Measurements from ENCODE around the gene DCLK1. TPM values are rescaled to one million over a fixed set of nuclear protein-coding genes. Genes with fewer than 3 reads are reported as not detected.

DCLK1 gene
- total and polyA plus RNA-seq, 8 donors: 10.5 to 20.5 (median 12.8) TPM

GRCh38 chr13:36157480-36157879 is 26.3 kb upstream of the DCLK1 start:
- TF ChIP-seq CTCF (IDR thresholded peaks at IDR 0.05): no peak
- ATAC-seq (no peak), DNase-seq (no peak)
- no peaks in the 10 kb centered on the region for H3K9me3 ChIP-seq
- intact Hi-C loops (cut with DNase I): no loop called here
- H3K4me1 ChIP-seq: no peaks in the 10 kb centered on the region
- H3K4me3 ChIP-seq: no peak overlapping the region
- no peak overlapping the region for H3K27ac ChIP-seq
- H3K27me3 ChIP-seq: peaks cover 0 to 23% of the 10 kb centered on the region in 2 donors
- no peaks in the 10 kb centered on the region for H3K36me3 ChIP-seq

- Histone ChIP-seq H3K4me3 (no peak overlapping the region), H3K27me3 (peaks cover 0 to 23% of the 10 kb centered on the region in 2 donors), H3K4me1 (no peaks in the 10 kb centered on the region), H3K27ac (no peak overlapping the region), H3K36me3 (no peaks in the 10 kb centered on the region), H3K9me3 (peaks cover 0 to 2% of the 10 kb centered on the region in 2 donors)
- intact Hi-C loops (cut with DNase I): no loop called here
- no peak for TF ChIP-seq CTCF (IDR thresholded peaks at IDR 0.05)
- DNase-seq (peak in 1 of 4 donors; percentile 70), ATAC-seq (peak; percentile 14)
Observed at GRCh38 chr13:36154567-36155291, 23.5 kb upstream of the DCLK1 start.

DNA sequence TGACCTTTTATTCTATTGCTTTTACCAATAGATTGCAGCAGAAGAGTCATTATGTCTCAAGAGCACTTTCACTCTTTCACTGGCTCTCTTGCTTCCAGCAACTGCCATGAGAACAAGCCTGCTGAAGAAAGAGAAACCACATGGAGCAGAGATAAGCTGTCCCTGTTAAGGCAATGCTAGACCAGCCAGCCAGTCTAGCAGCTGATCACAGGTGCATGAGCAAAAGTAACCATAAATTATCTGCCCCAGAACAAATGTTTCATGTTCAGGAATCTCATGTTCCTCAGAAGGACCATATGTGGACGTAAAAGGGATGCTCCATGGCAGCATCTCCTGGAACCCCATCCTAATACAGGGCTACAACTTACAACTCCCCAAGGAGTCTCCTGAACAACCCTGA is 20.4 kb upstream of the DCLK1 start:
- H3K27ac ChIP-seq: no peak overlapping the region
- intact Hi-C loops (cut with DNase I): no loop called here
- ATAC-seq (no peak), DNase-seq (no peak)
- peaks cover 0 to 3% of the 10 kb centered on the region in 2 donors for H3K9me3 ChIP-seq
- no peak overlapping the region for H3K4me3 ChIP-seq
- H3K27me3 ChIP-seq: peaks cover 0 to 23% of the 10 kb centered on the region in 2 donors
- H3K36me3 ChIP-seq: no peaks in the 10 kb centered on the region
- no peak for TF ChIP-seq CTCF (IDR thresholded peaks at IDR 0.05)
- H3K4me1 ChIP-seq: no peaks in the 10 kb centered on the region

DNA sequence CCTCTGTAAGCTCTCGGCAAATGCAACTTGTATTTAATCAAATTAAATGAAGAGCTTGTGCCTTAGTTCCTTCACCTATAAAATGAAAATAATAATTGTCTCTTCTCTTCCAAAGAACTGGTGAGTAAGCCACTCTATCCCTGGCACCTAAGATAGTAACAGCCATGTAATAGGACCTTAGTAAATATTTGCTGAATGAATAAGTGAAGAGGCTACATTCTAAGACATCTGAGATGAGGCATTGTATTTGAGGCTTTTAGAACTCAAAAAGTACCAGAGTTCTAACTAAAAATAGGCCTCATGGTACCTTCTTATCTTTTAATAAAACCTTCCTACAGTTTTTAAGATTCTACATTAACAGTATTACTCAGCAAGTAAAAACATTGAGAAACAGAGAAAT is 17.3 kb upstream of the DCLK1 start:
- DNase-seq: no peak
- Histone ChIP-seq H3K27me3 (peaks cover 0 to under 1% of the 10 kb centered on the region in 2 donors), H3K4me3 (no peak overlapping the region), H3K27ac (no peak overlapping the region), H3K4me1 (no peaks in the 10 kb centered on the region), H3K36me3 (no peaks in the 10 kb centered on the region), H3K9me3 (peaks cover 0 to 14% of the 10 kb centered on the region in 2 donors)
- ATAC-seq: no peak
- TF ChIP-seq CTCF (IDR thresholded peaks at IDR 0.05): no peak
- intact Hi-C loops (cut with DNase I): no loop called here

- no peak overlapping the region for H3K4me3 ChIP-seq
- ATAC-seq: no peak
- no peaks in the 10 kb centered on the region for H3K27me3 ChIP-seq
- no peaks in the 10 kb centered on the region for H3K4me1 ChIP-seq
- no peak overlapping the region for H3K27ac ChIP-seq
- H3K36me3 ChIP-seq: no peaks in the 10 kb centered on the region
- intact Hi-C loops (cut with DNase I): no loop called here
- no peak for TF ChIP-seq CTCF (IDR thresholded peaks at IDR 0.05)
- peaks cover 0 to 14% of the 10 kb centered on the region in 2 donors for H3K9me3 ChIP-seq
- no peak for DNase-seq
Observed at GRCh38 chr13:36147330-36147729, 16.1 kb upstream of the DCLK1 start.

Data from left lung (tissue), 10 donors.